ENCODE data around the gene PEX1. TPM values are rescaled to one million over a fixed set of nuclear protein-coding genes. Genes with fewer than 3 reads are reported as not detected.
"Not testable (repeated sequence)": the region's sequence is repeated elsewhere in the genome, so short reads cannot be mapped to it uniquely, and the experiment has no call there.

Gene PEX1
- polyA plus RNA-seq, 3 donors = 28.5 to 54.6 (median 48.2) TPM

DNA sequence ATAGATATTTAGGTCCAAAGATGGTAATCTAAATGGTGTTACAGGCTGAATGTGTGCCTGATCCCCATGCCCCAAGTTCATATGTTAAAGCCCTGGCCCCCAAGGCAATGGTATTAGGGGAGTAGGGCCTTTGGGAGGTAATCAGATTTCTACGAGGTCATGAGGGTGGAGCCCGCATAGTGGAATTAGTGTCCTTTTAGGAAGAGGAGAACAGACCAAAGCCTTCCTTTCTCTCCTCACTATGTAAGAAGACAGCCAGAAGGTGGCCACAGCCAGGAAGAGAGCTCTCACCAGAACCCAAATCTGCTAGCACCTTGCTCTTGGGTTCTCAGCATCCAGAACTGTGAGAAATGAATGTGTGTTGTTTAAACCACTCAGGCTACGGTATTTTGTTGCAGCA, 65.8 kb downstream of the PEX1 start:
- no peak for DNase-seq

DNA sequence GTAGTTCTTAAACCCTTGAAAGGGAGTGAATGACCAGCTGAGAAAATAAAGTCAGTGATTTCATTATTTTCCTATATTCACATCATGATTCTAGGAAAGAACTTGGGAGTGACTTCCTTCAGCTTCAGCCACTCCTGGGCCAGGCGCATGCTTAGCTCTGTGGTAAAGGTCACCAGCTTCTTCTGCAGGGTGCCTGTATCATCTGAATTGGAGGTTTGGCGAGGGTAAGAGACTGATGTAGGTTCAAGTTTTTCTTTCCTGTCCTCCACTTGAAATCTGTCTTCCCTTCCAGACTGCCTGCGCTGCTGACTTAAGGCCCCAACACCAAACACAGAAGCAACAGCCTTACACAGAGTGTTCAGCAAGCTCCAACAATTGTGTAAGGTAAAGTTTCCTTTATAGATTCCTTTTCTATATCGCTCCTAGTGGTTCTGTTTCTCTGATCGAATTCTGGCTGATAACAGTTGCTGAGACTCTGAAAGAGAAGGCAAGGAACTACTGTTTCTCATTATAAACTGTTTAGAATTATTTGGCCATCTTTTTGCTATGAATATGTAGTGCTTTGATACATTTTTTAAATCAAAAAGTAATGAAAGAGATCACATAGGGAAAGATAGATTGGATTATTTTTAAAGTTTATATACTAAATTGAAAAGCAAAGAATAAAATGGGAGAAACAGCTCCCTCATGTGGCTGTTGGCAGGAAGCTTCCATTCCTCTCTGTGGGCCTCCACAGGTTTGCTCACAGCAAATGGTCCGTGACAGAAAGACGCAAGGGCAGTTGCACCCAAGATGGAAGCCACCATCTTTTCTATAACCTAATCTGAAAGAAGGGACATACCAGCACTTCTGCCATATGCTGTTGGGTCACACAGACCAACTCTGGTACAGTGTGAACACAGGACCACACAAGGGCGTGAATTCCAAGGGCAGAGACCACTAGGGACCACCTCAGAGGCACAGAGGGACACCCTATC, 67.0 kb downstream of the PEX1 start:
- DNase-seq = peak; percentile 33

DNA sequence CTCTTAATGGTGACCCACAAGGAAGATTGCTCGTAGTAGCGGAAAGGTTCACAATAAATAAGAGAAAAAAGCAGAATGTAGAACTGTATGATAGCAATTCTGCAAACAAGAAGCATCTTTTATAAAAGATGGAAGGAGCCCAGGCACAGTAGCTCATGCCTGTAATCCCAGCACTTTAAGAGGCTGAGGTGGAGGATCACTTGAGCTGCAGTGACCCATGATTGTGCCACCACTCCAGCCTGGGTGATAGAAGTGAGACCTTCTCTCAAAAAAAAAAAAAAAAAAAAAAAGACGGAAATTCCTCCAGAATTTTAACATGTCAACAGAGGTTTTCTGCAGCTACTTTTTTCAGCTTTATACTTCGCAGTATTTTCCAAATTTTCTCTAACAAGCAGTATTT, 67.8 kb downstream of the PEX1 start:
- no peak for DNase-seq

DNA sequence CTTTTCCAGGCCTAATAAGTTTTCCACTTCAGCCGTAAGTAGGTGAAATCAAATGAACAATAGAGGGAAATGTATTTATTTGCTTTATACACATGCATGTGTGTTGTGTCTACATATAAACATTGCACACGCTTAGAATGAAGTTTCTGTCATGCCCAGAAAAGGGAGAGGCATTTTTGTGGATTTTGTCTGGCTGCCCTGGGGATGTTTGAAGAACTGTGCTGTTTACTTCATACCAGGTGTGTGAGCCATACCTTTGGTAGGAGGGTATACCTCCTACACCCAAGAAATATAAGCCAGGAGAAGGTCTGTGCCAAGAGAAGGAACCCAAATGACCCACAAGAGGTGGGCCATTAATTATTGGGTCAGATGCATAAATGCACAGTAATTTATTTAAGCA, 68.2 kb downstream of the PEX1 start:
- DNase-seq = no peak

DNA sequence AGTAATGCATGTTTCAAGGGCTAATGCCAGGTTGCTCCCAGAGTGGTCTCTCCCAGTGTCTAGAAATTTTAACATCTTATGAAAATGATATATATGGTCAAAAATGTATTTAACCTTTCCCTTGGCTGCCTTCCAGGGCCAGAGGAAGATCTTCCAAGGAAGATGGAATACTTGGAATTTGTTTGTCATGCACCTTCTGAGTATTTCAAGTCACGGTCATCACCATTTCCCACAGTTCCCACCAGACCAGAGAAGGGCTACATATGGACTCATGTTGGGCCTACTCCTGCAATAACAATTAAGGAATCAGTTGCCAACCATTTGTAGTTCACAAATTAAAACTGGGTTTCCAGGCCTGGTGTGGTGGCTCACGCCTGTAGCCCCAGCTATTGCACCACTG, 72.1 kb downstream of the PEX1 start:
- no peak for DNase-seq

DNA sequence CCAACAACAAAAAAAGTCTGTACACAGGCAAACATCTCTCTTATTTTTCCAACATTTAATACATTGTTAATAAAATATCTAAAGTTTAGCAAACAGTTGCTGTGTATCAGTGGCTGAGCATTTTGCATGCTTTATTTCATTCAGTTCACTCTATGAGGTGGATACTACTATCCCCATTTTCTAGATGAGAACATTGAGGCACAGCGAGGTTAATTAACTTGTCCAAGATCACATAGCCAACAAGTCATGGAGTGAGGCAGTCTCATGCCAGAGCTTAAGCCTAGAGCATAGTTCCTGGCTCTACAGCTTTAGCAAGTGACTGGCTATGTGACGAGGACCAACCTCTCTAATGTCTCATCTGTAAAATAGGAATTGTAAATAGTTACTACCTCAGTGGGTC, 76.7 kb downstream of the PEX1 start:
- DNase-seq = no peak

DNA sequence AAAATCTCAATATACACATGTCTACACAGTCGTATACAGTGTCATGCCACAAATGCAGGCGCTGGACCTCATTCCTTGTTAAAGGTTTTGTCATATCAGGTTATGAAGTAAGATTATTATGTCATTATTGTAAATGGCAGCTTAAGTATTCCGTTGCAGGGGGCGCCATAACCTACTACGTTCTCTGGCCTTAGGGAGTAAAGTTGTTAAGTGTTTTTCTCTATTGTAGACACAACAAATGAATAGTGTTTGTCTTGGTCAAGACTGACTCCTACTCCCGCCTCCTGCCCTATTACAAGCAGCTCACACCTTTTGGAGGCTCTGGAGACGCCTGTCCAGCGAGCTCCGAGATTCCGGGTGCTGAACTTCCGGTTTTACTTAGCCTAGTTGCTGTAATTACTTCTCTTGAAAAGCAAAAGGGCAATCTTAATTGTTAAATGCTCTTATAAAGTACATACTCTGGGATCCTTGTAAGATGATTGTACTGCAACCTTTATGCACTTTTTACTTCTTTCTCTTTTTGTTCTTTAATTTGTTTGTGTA, 80.0 kb downstream of the PEX1 start:
- peak; percentile 57 for DNase-seq

DNA sequence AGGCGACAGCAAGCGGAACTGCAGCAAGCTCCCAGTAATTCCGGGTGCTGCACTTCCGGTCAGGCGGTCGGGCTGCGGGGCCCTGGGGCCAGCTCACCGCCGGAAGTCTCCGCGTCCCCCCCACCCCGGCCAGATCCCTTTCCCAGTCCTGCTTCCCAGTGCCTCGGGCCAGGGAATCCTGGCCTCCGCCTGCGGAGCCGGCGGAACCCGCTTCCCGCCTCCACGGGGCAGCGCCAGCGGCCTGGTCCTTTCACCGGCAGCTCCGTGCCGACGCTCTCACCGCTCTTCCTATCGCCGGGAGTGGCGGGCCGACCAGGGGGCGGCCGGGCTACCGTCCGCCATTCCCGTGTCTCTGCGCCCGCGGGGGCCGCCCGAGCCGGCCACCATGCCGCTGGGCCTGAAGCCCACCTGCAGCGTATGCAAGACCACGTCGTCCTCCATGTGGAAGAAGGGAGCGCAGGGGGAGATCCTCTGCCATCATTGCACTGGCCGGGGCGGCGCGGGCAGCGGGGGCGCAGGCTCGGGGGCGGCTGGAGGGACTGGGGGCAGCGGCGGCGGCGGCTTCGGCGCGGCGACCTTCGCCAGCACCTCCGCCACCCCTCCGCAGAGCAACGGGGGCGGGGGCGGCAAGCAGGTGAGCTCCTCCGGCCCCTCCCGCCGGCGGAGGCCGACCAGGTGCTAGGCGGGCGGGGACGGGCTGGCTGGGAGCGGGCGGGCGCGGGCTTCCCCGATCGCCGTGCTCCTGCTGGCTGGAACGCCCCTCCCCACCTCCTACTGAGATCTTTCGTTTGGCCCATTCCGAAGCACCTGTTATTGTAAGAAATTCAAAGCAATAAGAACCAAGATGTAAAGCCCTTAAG, 80.7 kb downstream of the PEX1 start, which contains the start of gene GATAD1:
TSS of gene GATAD1 (plus strand) at position 138 of the 860 bp plus-strand sequence. CDS start at position 386, 248 bp downstream.
- DNase-seq = peak; percentile 91

DNA sequence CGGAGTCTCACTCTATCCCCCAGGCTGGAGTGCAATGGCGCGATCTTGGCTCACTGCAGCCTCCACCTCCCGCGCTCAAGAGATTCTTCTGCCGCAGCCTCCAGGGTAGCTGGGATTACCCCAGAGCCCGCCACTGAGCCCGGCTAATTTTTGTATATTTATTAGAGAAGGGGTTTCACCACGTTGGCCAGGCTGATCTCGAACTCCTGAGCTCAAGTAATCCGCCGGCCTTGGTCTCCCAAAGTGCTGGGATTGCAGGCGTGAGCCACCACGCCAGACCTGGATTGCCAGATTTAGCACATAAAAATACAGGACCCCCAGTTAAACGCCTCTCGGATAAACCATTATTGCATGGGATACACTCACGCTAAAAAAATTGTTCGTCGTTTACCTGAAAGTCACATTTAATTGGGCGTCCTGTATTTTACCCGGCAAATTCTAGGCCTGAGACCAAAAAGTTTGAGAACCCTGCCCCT, 81.4 kb downstream of the PEX1 start:
- DNase-seq = no peak

DNA sequence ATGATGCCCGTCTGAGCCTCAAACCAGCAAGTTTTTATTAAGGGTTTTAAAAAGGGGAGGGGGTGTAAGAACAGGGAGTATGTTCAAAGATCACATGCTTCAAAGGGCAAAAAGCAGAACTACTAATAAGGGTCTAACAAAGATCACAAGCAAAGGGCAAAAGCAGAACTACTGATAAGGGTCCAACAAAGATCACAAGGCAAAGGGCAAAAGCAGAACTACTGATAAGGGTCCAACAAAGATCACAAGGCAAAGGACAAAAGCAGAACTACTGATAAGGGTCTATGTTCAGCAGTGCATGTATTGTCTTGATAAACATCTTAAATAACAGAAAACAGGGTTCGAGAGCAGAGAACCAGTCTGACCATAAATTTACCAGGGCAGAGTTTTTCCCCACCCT, 85.6 kb downstream of the PEX1 start:
- not testable (repeated sequence) for DNase-seq

DNA sequence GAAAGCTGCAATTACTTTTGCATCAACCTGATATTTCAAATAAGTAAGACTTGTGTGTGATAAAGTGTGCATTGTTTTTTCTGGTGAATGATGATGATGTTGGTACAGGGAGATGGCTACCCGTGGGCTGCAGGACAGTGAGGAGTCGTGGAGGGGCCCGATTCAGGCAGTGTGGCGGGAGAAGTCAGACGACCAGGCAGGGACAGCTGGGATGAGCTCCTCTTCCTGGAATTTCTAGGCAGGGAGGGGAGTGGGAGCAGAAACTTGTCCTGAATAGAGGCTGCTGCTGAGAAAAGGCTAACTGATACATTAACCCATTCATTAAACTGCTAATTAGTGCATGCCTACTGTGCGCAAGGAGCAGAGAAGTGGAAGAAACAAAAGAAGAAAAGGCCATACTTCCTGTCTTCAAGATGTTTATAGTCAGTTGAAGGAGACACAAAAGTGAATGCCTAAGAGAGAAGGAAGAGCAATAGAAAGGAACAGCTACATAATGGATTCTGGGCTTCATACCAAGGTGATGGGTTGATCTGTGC, 90.3 kb downstream of the PEX1 start:
- DNase-seq = no peak

Other genes with a start within 250 kb of the PEX1 start
- gene GATAD1, start 81.0 kb downstream of the PEX1 start, polyA plus RNA-seq (ENCODE audit: insufficient read length in 3 of 3) = 10 to 100 TPM; 26.3 to 70.7 (median 55.9) TPM
- 1 to 10 TPM in 2 of 3 donors, under 1 TPM in 1; 0.53 to 3.2 (median 3.0) TPM for gene ERVW-1, start 50.6 kb downstream of the PEX1 start, polyA plus RNA-seq (ENCODE audit: insufficient read length in 3 of 3)
- 10 to 100 TPM; 16.0 to 19.3 (median 18.5) TPM for gene RBM48, start 275 bp upstream of the PEX1 start, polyA plus RNA-seq (ENCODE audit: insufficient read length in 3 of 3)
- 10 to 100 TPM; 38.9 to 51.2 (median 50.7) TPM for gene FAM133B, start 61.9 kb upstream of the PEX1 start, polyA plus RNA-seq (ENCODE audit: insufficient read length in 3 of 3)

Measured in renal pelvis (tissue), 4 donors.